ENCODE measurements around the gene BAIAP2L1. TPM values are rescaled to one million over a fixed set of nuclear protein-coding genes. Genes with fewer than 3 reads are reported as not detected.

Gene BAIAP2L1
- total and polyA plus RNA-seq, 4 donors: 12.5 to 29.2 (median 19.9) TPM

GRCh38 chr7:98365863-98366561, 34.9 kb downstream of the BAIAP2L1 start:
- H3K36me3 ChIP-seq (ENCODE audit: control insufficient read depth in 4 of 4, insufficient read depth in 4 of 4, low read length in 4 of 4): no peaks in the 10 kb centered on the region
- H3K4me3 ChIP-seq: no peak overlapping the region
- H3K9ac ChIP-seq (ENCODE audit: insufficient read depth in 1 of 2, low read length in 2 of 2): no peak overlapping the region
- no peaks in the 10 kb centered on the region for H3K27me3 ChIP-seq (ENCODE audit: control insufficient read depth in 3 of 3, insufficient read depth in 3 of 3, low read length in 2 of 3)
- peak in 1 of 3 donors; percentile 49 for DNase-seq
- no peak for TF ChIP-seq CTCF (IDR thresholded peaks at IDR 0.05; ENCODE audit: control extremely low read depth, extremely low read depth)
- WGBS, 2 donors: 64 to 71% methylated on average over 11 of the region's 11 CpGs
- ATAC-seq (ENCODE audit: insufficient read depth, low FRiP score): peak; percentile 29
- peak overlapping the region; percentile 27 to 52 for H3K27ac ChIP-seq (ENCODE audit: low read depth in 1 of 2, low read length in 1 of 2)
- no peaks in the 10 kb centered on the region for H3K9me3 ChIP-seq (ENCODE audit: control insufficient read depth in 4 of 4, insufficient read depth in 3 of 4, low read length in 3 of 4)
- peaks cover 0 to 8% (median 0%) of the 10 kb centered on the region in 5 donors for H3K4me1 ChIP-seq (ENCODE audit: control insufficient read depth in 5 of 5, insufficient read depth in 5 of 5, low read length in 5 of 5)

GRCh38 chr7:98364220-98364619, 36.7 kb downstream of the BAIAP2L1 start:
- 94 to 96% methylated on average over 8 of the region's 8 CpGs for WGBS, 2 donors
- ATAC-seq (ENCODE audit: insufficient read depth, low FRiP score): no peak

GRCh38 chr7:98362517-98362916, 38.4 kb downstream of the BAIAP2L1 start:
- no peaks in the 10 kb centered on the region for H3K9me3 ChIP-seq (ENCODE audit: control insufficient read depth in 4 of 4, insufficient read depth in 3 of 4, low read length in 3 of 4)
- no peak for TF ChIP-seq CTCF (IDR thresholded peaks at IDR 0.05; ENCODE audit: control extremely low read depth, extremely low read depth)
- peak overlapping the region in 1 of 2 donors; percentile 15 for H3K27ac ChIP-seq (ENCODE audit: low read depth in 1 of 2, low read length in 1 of 2)
- 66 to 89% methylated on average over 4 of the region's 4 CpGs for whole genome bisulfite sequencing, 2 donors
- no peak overlapping the region for H3K4me3 ChIP-seq
- no peaks in the 10 kb centered on the region for H3K27me3 ChIP-seq (ENCODE audit: control insufficient read depth in 3 of 3, insufficient read depth in 3 of 3, low read length in 2 of 3)
- no peak overlapping the region for H3K9ac ChIP-seq (ENCODE audit: insufficient read depth in 1 of 2, low read length in 2 of 2)
- DNase-seq (no peak), ATAC-seq (ENCODE audit: insufficient read depth, low FRiP score) (no peak)
- H3K36me3 ChIP-seq (ENCODE audit: control insufficient read depth in 4 of 4, insufficient read depth in 4 of 4, low read length in 4 of 4): no peaks in the 10 kb centered on the region
- H3K4me1 ChIP-seq (ENCODE audit: control insufficient read depth in 5 of 5, insufficient read depth in 5 of 5, low read length in 5 of 5): peaks cover 0 to 9% (median 0%) of the 10 kb centered on the region in 5 donors

More at GRCh38 chr7:98364220-98364619, 36.7 kb downstream of the BAIAP2L1 start:
- H3K4me1 ChIP-seq (ENCODE audit: control insufficient read depth in 5 of 5, insufficient read depth in 5 of 5, low read length in 5 of 5): peaks cover 0 to 9% (median 0%) of the 10 kb centered on the region in 5 donors
- H3K27me3 ChIP-seq (ENCODE audit: control insufficient read depth in 3 of 3, insufficient read depth in 3 of 3, low read length in 2 of 3): no peaks in the 10 kb centered on the region
- no peaks in the 10 kb centered on the region for H3K36me3 ChIP-seq (ENCODE audit: control insufficient read depth in 4 of 4, insufficient read depth in 4 of 4, low read length in 4 of 4)
- no peak overlapping the region for H3K9ac ChIP-seq (ENCODE audit: insufficient read depth in 1 of 2, low read length in 2 of 2)
- no peak for TF ChIP-seq CTCF (IDR thresholded peaks at IDR 0.05; ENCODE audit: control extremely low read depth, extremely low read depth)
- H3K9me3 ChIP-seq (ENCODE audit: control insufficient read depth in 4 of 4, insufficient read depth in 3 of 4, low read length in 3 of 4): no peaks in the 10 kb centered on the region
- H3K4me3 ChIP-seq: no peak overlapping the region
- no peak for DNase-seq
- H3K27ac ChIP-seq (ENCODE audit: low read depth in 1 of 2, low read length in 1 of 2): no peak overlapping the region
